GM21619 (cell line): ENCODE measurements around the gene LASP1NB.
"Not testable (repeated sequence)": the region's sequence is repeated elsewhere in the genome, so short reads cannot be mapped to it uniquely, and the experiment has no call there.

Source experiments
- ATAC-seq: cut with Tn5 transposase; IDR thresholded peaks from one replicate; pipeline ENCODE4 v1.9.1; 2021; ENCODE audit not compliant: unreplicated experiment

Gene LASP1NB

DNA sequence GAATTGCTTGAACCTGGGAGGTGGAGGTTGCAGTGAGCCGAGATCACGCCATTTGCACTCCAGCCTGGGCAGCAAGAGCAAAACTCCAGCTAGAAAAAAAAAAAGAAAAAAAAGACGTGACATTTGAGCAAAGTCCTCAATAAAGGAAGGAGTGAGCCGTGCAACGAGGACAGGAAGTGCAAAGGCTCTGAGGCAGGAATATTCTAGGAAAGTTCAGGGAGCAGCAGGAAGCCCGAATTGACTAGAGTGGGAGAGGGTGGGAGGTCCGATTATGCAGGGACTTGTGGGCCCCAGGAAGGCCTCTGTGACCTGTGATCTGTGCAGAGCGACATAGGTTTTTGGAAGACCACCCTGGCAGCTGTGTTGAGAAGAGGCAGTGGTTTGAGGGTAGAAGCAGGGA lies 8.6 kb upstream of the LASP1NB start:
- no peak for ATAC-seq

DNA sequence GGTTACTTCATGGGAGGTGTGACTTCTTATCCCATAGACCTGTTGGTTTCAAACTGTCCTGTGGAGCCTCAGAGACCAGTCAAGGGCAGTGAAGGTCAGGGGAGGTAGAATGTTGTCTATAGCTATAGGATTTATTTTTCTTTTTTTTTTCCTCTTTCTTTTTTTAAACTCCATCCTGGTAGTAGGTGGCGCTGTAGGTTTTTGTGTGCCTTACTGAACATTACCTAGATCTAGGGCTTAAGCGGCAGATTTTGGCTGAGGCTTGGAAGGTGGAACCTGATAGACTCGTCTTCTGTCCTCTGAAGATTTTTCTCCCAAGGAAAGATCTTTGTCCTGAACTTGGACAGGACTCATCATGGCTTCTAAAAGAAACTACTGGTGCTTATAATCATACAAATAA lies 8.2 kb upstream of the LASP1NB start:
- ATAC-seq, result no peak

DNA sequence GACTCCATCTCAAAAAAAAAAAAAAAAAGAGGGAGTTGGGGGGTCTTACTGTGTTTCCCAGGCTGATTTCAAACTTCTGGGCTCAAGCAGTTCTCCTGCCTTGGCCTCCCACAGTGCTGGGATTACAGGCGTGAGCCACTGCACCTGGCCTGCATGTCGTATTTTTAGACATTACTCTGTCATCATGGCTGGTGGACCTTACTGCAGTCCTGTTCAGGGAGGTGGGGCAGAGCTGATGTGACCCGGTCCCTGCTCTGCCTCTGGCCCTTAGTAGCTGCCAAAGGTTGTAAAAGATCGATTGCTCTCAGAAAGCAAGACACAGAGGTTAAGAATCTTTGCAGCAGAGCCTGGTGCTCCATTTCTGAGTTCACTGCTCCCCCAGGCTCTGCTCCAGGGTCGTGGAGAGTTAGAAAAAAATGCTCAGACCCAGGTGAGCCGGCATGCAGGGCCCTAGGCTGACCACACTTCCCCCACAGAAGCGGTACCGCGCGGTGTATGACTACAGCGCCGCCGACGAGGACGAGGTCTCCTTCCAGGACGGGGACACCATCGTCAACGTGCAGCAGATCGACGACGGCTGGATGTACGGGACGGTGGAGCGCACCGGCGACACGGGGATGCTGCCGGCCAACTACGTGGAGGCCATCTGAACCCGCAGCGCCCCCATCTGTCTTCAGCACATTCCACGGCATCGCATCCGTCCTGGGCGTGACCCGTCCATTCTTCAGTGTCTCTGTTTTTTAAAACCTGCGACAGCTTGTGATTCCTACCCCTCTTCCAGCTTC lies 7.1 kb upstream of the LASP1NB start:
- ATAC-seq, result no peak

DNA sequence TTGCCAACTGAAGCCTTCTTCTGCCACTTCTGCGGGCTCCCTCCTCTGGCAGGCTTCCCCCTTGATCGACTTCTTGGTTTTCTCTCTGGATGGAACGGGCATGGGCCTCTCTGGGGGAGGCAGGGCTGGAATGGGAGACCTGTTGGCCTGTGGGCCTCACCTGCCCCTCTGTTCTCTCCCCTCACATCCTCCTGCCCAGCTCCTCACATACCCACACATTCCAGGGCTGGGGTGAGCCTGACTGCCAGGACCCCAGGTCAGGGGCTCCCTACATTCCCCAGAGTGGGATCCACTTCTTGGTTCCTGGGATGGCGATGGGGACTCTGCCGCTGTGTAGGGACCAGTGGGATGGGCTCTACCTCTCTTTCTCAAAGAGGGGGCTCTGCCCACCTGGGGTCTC lies 6.5 kb upstream of the LASP1NB start:
- ATAC-seq, result no peak

DNA sequence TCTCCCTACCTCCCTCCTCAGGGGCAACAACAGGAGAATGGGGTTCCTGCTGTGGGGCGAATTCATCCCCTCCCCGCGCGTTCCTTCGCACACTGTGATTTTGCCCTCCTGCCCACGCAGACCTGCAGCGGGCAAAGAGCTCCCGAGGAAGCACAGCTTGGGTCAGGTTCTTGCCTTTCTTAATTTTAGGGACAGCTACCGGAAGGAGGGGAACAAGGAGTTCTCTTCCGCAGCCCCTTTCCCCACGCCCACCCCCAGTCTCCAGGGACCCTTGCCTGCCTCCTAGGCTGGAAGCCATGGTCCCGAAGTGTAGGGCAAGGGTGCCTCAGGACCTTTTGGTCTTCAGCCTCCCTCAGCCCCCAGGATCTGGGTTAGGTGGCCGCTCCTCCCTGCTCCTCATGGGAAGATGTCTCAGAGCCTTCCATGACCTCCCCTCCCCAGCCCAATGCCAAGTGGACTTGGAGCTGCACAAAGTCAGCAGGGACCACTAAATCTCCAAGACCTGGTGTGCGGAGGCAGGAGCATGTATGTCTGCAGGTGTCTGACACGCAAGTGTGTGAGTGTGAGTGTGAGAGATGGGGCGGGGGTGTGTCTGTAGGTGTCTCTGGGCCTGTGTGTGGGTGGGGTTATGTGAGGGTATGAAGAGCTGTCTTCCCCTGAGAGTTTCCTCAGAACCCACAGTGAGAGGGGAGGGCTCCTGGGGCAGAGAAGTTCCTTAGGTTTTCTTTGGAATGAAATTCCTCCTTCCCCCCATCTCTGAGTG lies 5.9 kb upstream of the LASP1NB start:
- ATAC-seq, result no peak

DNA sequence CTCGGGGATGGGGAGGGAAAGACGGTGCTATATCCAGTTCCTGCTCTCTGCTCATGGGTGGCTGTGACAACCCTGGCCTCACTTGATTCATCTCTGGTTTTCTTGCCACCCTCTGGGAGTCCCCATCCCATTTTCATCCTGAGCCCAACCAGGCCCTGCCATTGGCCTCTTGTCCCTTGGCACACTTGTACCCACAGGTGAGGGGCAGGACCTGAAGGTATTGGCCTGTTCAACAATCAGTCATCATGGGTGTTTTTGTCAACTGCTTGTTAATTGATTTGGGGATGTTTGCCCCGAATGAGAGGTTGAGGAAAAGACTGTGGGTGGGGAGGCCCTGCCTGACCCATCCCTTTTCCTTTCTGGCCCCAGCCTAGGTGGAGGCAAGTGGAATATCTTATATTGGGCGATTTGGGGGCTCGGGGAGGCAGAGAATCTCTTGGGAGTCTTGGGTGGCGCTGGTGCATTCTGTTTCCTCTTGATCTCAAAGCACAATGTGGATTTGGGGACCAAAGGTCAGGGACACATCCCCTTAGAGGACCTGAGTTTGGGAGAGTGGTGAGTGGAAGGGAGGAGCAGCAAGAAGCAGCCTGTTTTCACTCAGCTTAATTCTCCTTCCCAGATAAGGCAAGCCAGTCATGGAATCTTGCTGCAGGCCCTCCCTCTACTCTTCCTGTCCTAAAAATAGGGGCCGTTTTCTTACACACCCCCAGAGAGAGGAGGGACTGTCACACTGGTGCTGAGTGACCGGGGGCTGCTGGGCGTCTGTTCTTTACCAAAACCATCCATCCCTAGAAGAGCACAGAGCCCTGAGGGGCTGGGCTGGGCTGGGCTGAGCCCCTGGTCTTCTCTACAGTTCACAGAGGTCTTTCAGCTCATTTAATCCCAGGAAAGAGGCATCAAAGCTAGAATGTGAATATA lies 4.8 kb upstream of the LASP1NB start:
- no peak for ATAC-seq

DNA sequence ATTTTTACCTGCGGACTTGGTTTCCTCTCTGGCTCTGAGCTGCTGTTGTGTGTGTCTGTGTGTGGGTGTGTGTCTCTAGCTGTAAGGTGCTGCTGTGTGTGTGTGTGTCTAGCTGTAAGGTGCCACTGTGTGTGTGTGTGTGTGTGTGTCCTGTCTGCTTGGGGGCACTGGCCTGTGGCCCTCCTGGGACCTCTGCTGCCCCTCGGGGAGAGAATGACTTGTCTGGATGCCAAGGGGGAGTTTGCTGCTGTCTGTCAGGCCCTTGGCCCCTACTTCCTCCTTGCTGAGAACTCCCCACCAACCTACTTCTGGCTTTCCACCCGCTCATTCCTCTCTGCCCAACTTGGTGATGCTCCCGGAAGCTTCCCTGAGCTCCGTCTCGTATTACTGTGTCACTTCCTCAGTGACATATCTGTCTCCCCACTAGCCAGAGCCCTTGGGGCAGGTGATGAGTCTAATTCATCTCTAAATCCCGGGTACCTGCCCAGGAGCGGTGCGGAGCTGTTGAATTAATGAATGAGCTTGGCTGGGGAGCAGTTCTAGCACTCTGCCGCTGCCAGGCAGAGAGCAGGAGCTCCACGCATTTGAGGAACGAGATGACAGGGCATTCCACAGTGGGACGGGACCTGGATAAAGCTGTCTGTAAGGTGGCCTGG lies 3.5 kb upstream of the LASP1NB start:
- ATAC-seq, result no peak

DNA sequence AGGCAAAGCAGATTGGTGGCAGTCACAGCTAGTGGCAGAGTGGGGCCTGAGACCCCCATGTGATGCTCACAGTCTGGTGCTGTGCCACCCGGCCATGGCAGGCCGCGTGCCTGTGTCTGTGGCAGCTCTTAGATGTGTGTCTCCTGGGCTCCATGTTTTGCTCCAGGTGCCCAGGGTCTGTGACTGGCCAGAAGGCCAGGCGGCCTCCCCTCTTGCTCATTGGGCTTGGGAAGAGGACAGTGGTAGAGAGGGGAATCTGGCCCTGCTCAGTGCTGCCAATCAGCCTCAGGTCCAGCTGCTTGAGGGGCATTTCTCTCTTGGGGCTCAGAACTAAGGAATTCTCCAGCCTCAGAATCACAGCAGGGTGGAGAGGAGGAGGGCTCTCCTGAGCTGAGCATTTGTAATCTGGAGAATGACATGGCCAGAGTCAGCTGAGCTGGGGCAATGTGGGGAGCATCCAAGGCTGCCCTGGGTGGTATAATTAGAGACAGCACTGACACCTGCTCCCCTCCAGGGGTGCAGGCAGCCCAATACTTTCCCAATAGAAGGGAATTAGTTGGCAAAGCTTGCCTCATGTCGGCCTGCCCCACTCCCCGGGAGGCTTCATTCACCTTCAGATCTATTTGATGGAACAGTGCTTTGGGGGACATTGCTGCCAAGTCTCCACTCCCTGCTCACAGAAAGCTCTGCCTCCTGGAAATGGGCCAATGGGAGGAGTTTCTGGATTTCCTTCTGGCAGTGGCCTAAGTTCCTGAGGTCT lies 2.7 kb upstream of the LASP1NB start:
- ATAC-seq, result no peak

DNA sequence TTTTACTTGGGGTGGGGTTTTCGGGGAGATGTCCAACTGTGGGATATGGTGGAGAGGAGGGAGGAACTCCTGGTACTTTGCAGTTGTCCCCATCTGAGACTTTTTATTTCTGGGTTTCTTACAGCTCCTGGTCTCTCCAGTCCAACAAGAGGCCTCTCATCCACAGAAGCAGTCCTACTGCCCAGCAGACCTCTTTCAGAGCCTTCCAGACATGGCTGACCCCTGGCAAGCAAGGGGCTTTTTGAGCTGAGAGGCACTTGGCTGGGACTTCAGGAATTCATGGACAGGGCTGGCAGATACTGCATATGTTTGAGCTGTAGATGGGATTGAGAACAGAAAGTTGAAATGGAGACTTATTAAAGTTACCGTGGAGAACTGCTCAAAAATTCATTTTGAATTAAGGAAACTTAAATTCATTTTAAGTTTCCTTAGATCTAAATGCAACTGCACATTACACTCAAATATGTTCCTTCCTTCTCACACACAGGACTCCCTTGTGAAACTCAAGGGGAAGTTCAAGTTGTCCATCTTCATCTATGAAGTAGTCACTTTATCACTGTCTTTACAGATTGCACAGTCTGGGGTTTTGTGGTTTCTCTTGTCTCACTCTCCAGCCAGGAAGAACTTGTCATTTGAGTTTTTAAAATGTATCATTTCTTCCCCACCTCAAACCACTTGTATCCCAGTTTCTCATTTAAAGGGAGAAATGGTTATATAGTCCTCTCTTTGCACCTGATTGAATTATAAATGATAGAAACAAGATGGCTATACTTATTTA lies 1.1 kb downstream of the LASP1NB start:
- no peak for ATAC-seq

DNA sequence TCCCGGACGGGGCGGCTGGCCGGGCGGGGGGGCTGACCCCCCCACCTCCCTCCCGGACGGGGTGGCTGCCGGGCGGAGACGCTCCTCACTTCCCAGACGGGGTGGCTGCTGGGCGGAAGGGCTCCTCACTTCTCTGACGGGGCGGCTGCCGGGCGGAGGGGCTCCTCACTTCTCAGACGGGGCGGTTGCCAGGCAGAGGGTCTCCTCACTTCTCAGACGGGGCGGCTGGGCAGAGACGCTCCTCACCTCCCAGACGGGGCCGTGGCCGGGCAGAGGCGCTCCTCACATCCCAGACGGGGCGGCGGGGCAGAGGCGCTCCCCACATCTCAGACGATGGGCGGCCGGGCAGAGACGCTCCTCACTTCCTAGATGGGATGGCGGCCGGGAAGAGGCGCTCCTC lies 5.4 kb downstream of the LASP1NB start:
- ATAC-seq, result not testable (repeated sequence)

DNA sequence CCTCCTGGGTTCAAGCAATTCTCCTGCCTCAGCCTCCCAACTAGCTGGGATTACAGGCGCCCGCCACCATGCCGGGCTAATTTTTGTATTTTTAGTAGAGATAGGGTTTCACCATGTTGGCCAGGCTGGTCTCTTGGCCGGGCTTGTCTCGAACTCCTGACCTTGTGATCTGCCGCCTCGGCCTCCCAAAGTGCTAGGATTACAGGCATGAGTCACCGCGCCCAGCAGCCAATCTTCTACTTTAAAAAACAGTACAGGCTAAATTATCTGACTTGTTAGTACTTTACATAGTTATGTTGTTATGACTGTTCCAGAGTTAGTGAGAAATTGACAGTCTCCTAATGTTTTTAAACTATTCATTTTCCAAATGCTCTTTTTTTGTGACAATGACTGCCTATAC lies 8.5 kb downstream of the LASP1NB start:
- ATAC-seq, result not testable (repeated sequence)

DNA sequence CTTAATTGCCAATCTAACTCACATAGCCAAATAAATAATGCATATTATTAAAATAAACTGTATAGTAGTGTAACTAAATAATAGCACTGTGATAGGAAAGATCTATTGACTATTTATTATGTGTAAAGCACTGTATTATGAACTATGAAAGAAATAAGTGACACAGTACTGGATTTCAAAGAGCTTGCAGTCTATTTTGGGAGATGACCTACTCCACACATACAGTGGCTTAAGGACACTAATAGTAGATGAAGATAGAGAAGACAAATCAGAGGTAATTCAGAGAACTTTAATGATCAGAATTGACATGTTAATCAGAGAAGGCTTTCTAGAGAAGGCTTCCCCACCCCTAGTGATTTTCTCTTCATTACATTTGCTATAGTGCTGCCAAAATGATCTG lies 14.6 kb downstream of the LASP1NB start:
- no peak for ATAC-seq

DNA sequence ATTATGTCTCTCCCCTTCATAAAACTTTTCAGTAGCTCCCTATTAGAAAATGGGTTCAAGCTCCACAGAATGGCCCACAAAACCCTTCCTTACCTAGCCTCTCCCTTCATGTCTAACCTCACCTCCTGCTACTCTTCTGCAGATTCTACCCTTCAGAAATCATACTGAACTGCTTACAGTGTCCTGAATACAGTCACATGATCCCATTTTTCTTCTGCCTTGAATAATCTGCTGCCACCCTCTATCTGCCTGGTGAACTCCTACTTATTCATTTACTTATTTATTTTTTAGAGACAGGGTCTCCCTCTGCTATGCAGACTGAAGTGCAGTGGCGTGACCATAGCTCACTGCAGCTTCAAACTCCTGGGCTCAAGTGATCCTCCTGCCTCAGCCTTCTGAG lies 15.0 kb downstream of the LASP1NB start:
- ATAC-seq, result no peak

DNA sequence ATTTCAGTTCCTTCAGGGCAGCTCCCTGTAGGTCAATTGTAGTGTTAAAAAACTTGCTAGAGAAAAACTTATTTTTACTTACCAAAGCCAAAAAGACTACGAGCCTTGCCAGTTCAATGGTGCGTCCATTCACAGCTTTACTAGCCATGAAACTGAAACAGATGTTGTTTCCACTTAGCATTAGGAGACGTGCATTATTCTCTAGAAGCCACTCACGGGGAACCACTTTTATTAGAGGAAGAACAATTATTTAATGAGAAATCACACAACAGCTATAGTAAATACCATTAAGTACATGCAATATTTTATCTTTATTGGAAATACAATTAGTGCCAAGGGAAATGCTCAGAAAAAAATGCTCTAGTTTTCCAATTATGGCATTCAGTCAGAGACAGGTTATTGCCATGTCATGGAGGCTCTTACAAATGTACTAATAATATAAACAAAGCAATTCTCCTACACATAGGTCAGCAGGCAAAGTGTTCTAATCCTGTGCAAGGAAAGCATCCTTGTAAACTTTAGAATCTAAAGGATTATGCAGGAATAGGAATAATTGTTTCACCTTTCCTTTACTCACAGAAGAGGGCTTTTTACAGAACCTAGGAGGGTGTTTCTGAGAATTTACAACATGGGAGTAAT lies 17.4 kb downstream of the LASP1NB start:
- no peak for ATAC-seq

DNA sequence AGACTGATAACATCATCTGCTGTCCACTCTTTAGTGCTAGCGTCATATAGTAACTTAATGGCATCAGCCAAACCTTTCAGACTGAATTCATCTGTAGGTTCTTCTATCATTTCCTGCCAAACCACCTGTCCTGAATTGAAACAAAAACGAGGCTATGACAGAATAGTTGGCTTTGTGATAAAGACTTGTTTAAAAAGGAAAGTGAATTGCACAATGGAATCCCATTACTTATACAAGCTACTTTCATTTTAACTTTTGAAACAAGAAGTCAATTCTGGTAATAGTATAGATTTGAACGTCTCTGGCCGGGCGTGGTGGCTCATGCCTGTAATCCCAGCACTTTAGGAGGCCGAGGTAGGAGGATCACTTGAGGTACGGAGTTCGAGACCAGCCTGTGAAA lies 18.2 kb downstream of the LASP1NB start:
- ATAC-seq, result no peak

DNA sequence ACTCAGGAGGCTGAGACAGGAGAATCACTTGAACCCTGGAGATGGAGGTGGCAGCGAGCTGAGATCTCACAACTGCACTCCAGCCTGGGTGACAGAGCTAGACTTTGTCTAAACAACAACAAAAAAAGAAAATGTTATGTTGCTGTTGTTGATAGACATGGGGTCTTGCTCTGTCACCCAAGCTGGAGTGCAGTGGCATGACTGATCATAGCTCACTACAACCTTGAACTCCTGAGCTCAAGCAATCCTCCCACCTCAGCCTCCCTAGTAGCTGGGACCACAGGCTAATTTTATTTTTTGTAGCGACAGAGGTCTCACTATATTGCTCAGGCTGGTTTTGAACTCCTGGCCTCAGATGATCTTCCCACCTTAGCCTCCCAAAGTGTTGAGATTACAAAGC lies 21.8 kb downstream of the LASP1NB start:
- no peak for ATAC-seq

DNA sequence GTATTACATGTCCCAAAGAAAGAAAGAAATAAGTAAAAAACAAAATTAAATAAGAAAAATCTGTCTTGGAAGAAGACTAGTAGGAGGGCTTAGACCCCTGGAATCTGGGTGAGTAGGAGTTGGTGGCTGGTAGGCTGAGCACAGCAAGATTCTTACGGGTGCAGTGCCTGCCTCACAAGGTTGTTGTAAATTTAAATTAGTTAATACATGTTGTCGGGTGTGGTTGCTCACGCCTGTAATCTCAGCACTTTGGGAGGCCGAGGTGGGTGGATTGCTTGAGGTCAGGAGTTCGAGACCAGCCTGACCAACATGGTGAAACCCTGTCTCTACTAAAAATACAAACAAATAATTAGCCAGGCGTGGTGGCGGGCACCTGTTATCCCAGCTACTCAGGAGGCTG lies 28.4 kb downstream of the LASP1NB start:
- not testable (repeated sequence) for ATAC-seq

DNA sequence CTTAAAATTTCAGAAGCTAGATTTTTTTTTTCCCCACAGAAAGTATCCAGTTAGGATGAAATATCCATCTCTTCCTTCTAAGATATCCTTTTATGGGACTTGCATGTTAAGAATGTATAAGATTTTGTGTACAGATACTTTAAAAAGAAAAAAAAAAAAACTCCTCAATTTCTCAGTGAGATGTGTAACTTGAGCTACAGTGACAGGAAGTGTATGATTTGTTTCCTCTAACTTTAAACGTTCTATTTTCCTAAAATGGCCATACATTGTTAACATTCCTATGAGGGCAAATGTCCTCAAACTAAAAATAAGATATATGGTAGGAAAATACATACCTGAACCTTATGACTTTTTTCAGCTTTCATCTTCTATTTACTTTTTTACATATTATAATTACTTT lies 32.9 kb downstream of the LASP1NB start:
- ATAC-seq, result no peak

DNA sequence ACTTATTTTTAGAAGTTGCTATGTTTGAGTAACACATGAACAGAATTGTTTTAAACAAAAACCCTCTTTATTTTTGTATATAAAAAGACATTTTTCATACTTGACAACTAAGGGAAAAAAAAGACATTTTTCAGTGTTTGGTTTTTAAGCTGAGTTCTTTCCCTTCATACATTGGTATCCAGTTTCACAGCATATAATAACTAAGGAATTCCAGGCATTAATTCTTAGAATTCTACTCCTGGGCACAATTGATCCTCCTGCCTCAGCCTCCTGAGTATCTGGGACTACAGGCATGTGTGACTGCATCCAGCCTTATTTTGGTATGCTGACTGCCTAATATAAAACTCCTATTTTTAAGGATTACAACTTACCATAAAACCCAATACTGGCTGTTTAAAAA lies 33.3 kb downstream of the LASP1NB start:
- ATAC-seq, result no peak
